Hindlimb muscle (tissue), 1 donor: ENCODE results near the gene AGO1. TPM values are rescaled to one million over a fixed set of nuclear protein-coding genes. Genes with fewer than 3 reads are reported as not detected.
A peak's percentile ranks its signal among the peaks of the same experiment; 100 is the strongest.
"Not testable (repeated sequence)": the region's sequence is repeated elsewhere in the genome, so short reads cannot be mapped to it uniquely, and the experiment has no call there.

Source experiments
- DNase-seq: peaks from one replicate; pipeline ENCODE4 v3.0.0-alpha.2; 2013
- polyA plus RNA-seq: library from polyadenylated mRNA; unstranded; fragments of 120-200 nt; gene quantifications from one replicate; pipeline ENCODE4 v1.2.1, GENCODE V29; 2013; ENCODE audit not compliant: insufficient read length

Gene AGO1
- polyA plus RNA-seq, 1 donor: 9.4 TPM

DNA sequence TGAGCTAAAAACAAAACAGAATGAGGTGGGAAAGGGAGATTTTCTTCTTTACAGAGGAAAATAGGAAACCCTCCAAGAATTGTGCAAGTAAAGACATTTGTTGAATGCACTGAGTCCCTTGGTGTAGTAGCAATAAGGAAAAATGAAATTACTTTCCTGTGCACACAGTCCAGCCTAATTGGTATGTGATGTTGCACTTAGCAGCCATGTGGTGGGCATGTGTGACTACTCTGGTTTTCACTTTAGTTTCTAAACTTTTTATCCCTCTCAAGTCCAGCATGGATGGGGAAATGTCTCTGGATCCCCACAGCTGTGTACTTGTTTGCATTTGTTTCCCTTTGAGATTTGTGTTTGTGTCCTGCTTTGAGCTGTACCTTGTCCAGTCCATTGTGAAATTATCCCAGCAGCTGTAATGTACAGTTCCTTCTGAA is 40.8 kb downstream of the AGO1 start:
- peak; percentile 36 for DNase-seq

DNA sequence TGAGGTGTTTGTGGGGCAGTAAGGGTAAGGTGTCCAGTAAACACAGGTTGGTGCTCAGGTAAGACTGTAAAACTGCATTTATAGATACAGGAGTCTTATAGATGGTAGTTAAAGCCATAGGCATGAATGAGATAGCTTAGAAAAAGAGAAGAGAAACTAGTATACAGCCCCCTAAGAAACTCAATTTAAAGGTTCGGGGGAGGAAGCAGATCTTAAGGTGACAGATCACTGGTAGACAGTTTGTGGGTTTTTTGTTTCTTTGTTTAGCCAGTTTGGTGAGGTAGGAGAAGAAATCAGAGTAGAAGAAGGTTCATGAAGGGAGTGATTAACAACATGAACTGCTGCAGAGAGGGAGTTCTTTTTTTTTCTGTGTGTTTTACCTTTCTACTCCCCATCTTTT is 41.8 kb downstream of the AGO1 start:
- DNase-seq: no peak

DNA sequence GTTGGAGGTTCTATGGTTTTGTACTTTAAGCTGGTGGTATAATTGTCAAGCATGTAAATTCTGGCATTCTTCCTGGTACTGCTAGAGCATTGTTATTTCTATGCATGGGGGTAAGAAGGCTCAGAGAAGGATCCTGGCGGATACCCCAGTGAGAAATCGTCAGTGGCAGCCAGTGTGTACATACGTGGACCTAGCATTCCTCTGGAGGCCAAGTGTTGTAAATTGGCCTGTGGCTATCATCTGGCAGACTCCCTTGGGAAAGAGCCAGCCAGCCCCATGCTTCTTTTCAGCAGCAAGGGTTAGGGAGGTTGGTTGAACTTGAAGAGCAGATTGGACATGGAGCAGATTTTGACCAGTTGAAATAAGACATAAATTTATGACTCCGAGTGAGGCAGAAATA is 42.7 kb downstream of the AGO1 start:
- DNase-seq: no peak

DNA sequence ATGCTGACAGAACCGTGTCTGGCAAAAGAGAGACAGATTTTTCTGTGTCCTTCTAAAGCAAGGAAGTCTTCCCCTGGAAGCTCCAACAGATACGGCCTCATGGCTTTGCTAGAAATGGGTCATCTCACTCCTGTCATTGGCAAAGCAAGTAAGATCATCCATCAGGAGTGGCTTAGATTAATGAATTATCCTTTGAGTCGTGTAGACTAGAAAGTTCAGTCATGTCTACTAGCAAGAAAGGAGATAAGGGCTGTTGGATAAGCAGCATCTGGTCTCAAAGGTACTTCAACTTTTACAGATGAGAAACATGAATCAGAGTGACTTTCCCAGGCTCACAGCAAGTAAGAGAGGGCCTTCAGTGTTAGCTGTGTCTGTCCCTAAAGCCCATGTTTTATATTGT is 44.5 kb downstream of the AGO1 start:
- DNase-seq: no peak

DNA sequence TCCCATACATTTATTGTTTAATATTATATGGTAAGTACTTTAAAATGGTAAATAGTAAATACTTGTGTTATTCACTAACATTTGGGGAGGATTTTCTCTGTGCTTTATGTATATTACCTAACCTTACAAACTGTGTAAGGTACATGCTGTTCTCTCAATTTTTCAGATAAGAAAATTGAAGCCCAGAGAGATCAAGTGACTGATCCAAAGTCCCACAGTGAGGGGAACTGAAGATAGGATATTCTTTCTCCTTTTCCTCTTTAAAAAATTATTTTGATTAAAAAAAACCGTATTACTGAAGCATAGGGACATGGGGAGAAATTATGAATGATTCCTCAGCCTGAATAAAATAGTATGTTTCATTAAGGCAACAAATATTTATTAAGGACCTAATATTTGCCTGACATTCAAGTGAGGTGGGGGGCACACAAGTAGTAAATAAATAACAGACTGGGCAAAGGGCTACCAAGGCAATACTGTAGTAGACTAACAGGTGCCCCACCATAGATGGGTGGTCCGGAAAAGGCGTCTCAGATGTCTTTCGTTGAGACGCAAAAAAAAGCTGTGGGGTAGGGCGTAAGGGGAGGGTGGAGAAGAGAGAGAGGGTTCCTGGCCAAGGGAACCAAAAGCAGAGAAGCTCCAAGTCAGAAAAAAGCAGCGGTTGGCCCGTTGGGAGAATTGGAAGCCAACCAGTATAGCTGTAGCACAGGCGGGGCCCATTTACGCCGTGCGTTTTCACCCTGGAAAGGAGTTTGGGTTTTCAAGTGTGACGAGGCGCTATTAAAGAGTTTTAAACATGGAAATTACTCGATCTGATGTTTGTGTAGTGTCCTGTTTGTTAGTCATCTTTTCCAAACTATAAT is 47.0 kb downstream of the AGO1 start:
- DNase-seq: peak; percentile 59

DNA sequence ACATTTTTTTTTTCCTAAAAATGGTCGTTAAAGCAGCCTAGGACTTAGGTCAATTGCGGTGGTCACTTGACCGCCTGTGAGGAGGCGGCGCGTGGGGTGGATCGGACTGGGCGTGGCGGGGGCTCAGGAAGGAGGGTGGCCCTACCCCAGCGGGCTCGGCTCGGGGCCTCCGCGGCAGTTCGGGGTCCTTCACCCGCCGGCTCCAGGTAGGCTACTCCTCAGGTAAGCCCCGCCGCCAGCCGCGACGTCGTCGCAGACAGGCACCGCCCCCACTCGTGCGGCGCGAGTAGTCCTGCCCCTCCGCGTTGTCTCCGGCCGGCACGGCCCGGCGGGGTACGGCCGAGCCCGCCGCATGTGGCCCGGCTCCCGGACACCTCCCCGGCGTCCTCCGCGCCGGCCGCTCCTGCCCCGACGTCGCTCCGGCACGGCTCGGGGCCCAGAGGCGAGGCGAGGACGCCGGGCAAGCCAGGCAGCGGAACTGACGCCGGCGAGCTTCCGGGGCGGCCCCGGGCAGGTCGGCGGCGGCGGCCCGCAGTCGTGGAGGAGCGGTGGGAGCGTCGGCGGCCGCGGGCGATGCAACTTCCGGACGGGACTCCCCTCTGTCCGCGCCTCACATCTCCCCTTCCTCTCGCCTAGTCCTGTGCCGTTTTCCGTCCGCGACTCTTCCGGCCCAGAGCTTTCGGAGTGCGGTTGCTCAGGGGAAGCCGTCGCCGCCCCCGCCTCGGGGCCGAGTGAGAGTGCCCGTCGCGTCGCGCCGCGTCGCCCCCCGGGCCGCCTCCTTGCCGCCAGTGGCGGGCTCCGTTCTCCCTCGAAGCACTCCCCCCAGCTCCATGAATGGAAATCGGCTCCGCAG is 47.8 kb downstream of the AGO1 start, which contains the start of gene AGO3:
AGO3 (plus strand) TSS at position 513 of the 853 bp plus-strand sequence; CDS start at position 835, 322 bp downstream.
- peak; percentile 87 for DNase-seq

DNA sequence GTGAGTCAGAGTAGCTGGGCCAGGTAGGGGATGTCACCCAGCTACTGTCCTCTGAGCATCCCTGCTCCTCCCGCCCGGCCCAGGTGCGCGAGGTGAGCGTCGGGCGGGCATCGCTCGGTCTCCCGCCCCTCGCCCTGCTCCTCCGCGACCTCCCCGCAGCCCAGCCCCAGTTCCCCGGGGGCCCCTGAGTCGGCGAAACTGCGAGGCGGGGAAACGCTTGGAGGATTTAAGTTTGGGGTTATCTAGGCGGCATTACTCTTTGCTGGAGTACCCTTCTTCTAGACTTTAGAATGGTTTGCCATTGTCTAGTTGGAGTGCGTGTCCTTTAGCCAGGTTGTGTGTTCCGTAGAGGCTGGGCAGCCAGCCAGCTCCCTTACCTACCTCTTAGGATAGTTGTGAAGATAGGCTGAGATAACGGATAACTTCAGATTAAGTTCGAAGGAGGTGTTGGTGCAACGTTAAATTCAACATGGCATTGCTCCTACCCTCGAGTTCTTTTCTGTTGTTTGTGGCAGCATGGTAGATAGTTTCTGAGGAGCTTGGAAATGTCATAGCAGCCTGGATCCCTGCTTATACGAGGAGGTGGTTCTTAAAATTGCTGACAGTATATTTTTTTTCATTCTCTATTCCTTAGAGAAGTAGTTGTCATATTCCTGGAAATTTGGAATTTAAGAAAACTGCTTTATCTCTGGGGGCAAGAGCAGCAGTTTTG is 48.6 kb downstream of the AGO1 start:
- DNase-seq: peak; percentile 20

DNA sequence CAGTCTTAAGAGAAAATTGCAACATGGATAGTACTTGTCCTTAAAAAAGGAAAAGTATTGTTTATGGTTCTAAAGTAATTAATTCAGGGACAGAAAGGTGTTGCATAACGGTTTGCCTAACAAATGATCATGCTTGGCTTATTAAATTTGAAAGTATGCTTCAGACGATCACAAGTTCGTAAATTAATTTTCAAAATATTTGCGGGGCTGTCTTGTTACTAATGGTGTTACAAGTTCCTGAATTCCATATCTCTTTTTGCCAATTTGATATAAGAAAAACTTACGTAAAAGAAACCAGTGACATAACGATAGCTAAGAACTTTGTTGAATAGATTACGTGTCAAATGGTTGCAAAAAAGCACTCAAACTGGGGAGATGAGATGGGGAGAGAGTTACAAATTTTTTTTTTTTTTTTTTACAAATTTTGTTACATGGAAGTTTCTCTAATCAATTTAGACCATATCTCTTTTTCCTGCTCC is 49.2 kb downstream of the AGO1 start:
- DNase-seq: no peak

DNA sequence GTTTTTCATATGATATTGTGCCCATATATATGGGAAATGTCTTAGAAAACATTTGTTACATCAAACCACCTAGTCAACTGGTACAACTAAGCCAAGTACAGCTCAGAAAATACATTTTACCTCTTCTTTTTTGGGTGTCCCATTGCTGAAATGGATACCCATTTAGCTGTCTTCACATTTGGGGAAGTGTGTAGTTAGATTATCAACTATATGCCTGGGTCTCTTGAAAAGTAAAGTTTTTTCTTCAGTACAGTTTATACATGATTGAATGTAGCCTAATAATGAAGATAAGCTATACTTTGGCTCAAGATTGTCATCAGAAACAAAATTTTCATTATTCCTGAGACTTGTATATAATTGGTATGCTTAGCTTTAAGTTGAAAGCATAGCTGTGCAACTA is 49.9 kb downstream of the AGO1 start:
- no peak for DNase-seq

DNA sequence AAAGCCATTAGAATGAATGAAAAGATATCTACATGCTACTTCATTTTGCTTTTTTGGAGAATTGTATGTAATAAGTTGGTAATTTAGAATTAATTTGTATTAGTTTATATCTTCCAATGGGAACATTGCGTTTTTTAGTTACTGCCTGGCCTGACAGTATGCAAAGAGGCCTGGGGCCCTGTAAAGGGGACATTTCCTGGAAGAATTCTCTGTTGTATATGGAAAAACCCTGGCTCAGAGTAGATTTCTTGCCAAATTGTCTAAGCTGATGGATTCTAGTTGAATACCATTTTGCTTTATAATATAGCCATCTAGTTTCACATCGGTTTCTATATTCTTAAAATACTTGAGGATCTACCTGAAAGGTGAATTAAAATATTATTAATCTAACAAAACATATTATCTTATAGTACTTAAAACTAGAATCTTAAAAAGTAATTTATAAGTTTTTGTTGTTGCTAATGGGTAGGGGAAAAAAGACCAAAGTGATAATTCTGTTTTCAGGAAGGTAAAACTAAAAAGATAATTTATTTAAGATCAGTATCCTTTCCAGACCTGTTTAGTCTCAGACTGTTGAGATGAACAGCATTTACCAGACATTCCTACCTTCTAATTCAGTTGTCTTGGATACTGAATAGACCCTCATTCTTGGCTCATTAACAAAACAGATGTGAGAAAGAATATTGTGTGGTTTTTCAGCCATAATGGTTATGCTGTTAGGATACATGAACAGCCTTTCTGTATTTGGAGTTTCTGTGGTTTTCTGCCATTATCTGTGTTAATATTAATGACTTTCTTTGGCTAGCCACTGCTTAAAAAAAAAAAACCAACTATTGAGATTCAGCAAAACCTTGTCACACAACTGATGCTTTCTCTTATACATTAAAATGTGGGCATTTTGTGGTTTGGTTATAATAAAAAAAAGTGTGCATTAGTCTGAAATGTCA is 52.7 kb downstream of the AGO1 start:
- peak; percentile 77 for DNase-seq

DNA sequence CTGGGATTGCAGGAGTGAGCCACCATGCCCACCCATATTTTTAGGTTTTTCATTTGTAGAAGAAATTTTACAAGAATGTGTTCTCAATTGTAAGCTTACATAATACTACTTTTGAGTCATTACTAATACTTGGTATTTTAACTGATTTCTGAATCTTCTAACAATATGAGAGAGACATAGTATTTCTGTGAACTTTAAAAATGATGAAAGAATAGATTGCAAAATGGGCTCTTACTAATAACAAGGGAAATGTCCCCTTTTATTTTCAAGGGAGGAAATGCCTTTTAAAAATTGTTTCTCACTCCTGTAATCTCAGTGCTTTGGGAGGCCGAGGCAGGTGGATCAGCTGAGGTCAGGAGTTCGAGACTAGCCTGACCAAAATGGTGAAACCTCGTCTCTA is 53.8 kb downstream of the AGO1 start:
- DNase-seq: no peak

DNA sequence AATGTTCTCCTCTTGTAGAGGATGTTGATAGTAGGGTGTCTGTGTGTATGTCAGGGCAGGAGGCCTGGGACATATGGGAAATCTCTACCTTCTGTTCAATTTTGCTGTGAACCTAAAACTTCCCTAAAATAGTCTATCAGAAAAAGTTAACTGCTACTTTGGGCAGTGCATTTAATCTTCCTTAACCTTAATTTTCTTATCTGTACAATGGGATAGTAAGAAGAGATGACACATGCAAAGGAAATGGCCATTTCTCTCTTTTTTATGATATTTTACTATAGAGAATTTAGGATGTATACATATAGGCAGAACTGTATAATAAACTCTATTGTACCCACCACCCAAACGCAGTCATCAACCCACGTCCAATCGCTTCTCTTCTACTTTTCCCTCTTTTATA is 56.5 kb downstream of the AGO1 start:
- DNase-seq: no peak

DNA sequence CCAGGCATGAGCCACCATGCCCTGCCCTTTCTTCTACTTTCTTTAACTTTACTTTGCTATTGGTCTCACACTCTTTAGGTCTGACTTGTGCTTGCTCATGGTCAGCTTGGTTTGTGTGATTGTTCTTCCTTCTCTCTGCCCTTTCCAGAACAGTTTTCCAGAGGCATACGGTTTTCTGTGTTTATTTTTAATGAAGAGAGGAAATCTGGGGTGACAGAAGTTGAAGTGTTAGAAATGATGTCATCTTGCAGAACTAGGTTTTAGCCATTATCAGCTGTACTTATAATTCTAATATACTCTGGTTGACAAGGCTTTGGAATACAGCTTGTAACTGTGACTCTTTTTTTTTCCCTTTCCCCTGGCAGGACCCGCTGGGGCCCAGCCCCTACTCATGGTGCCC is 62.3 kb downstream of the AGO1 start:
- DNase-seq: no peak

DNA sequence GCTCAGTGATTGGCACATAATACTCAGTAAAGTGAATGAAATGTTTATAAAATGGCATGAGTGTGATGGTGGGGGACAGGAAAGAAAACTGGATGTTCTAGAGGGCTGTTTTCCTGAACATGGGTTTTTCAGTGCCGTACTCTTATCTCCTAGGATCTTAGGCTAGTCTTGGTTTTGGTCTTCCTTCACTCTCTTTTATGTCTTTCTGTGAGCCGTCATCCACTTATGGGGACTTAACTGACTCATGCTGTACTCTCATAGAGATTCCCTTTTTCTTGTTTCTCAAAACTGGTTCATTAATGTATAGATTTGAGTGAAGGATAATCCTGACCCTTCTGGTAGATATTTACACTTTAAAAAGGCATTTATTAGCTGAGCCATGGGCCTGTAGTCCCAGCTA is 64.5 kb downstream of the AGO1 start:
- no peak for DNase-seq

DNA sequence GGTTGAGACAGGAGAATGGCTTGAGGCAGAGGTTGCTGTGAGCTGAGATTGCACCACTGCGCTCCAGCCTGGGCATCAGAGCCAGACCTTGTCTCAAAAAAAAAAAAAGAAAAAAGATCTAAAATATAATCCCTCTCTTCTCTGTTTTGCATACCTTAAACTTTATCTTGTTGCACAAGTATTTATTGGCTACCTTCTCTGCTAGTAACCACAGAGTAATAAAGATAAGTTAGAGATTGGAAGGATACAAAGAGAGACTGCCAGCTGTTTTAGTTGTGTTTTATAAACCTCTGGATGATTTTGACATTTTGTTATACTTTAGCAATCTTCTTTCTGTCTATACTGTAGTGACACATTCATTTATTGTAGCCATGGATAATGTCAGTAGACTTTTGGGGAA is 75.5 kb downstream of the AGO1 start:
- no peak for DNase-seq

DNA sequence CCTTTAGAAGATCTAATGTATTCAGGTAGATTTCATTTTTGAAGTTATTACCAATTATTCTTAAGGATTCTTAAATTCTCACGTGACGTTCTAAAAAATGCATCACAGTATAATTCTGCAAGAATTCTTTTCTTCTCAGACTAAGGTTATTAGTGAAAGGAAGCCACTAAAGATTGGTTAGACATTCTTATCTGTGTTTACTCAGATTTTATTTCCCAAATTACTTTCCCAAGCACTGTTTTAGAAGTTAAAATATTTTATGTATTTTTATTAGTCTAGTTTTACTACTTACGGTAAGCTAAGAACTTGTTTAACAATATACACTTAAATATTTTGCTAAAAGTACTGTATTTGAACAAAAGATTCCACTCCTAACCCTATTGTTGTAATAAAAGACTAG is 76.3 kb downstream of the AGO1 start:
- no peak for DNase-seq

DNA sequence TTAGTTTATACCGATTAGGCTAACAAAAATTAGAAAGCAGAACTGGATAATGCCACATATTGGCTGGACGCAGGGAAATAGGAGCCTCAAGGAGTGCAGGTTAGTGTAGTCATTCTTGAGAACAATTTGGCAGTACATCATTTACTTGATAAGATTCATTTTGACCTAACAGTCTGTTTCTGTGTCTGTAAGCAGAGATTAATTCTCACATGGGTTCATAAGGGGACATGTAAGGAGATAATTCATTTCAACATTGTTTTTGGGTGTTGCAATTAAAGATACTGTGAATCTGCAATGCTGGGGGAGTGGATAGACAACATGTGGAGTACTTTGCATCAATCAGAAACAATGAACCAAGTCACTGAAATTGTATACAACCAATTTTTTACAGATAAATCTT is 79.9 kb downstream of the AGO1 start:
- no peak for DNase-seq

DNA sequence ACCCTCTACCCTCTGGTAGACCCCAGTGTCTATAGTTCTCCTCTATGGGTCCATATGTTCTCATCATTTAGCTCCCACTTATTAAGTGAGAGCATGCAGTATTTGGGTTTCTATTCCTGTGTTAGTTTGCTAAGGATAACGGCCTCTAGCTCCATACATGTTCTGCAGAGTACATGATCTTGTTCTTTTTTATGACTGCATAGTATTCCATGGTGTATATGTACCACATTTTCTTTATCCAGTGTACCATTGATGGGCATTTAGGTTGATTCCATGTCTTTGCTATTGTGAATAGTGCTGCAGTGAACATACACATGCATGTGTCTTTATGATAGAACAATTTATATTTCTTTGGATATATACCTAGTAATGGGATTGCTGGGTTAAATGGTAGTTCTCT is 81.3 kb downstream of the AGO1 start:
- not testable (repeated sequence) for DNase-seq

DNA sequence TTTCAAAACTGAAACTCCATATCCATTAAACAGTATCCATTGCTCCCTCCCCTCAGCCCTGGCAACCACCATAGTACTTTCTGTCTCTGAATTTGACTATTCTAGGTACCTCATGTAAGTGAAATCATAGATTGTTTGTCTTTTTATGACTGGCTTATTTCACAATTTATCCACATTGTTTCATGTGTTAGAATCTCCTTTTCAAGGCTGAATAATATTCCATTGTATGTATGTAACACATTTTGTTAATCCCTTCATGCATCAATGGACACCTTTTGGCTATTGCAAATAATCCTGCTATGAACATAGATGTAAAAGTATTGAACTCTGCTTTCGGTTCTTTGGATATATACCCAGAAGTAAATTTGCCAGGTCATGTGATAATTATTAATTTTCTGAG is 85.4 kb downstream of the AGO1 start:
- DNase-seq: no peak

DNA sequence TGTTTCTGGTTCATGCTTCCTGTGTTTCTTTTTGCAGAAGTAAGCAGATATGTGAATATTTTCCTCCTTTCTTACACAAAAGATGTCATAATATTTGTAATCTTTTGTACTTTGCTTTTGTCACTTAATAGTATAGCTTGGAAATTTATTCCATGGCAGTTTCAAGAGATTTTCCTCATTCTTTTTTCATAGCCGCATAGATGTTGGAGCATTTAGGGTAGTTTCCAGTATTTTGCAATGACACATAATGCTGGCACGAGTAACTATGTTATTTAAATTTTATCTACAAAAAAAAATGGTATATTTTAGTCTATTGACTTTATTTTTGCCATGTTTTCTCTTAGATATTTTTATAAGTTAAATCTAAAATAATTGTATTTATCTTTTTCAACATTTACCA is 88.6 kb downstream of the AGO1 start:
- no peak for DNase-seq

DNA sequence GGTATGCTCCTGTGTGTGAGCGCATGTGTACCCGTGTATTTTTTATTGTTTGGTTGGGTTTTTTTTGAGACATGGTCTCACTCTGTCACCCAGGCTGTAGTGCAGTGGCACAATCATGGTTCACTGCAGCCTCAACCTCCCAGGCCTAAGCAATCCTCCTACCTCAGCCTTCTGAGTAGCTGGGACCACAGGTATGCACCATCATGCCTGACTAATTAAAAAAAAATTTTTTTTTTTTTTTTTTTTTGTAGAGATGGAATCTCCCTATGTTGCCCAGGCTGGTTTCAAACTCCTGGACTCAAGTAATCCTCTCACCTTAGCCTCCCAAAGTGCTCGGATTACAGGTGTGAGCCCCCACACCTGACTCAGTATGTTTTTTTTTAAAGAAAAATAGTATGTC is 89.6 kb downstream of the AGO1 start:
- DNase-seq: not testable (repeated sequence)

DNA sequence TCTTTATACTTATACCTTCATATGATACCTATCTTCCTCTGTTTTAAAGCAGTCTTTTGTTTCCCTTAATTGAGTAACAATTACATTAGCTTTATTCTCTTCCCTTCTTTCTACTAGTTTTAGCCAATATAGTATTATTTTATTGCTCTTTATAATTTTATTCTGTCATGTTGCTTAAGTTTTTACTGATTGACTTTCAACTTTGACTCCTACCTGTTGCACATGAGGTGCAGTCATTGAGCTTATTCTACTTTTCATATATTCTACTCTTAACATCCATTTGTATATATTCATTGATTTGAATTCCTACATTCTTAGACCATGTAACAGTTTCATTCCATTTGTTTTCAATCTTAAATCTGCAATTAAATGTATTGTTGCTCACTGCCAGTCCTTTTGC is 97.1 kb downstream of the AGO1 start:
- DNase-seq: no peak
